Measurements from ENCODE around the gene PTCHD1.

PTCHD1 gene

DNA sequence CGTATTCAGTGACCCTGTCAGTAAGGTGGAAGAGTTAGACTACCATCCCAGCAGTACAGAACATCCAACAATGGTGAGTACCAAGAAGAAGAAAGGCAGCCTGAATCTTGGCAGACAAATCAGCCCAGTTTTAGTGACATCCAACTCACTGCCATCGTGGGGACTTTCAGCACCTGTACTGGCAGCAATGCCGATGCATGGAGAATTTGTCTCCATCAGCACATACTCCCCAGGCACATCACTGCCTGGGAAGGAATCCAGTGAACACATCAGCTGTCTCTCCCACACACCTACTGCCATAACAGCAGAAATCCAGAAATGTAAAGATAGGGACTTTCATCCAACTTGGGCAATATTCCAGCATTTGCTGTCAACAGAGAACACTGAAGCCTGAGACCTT is 29.8 kb downstream of the PTCHD1 start:
- no peak overlapping the region for H3K4me3 ChIP-seq
- no peaks in the 10 kb centered on the region for H3K4me1 ChIP-seq
- TF ChIP-seq, protein P1, sequence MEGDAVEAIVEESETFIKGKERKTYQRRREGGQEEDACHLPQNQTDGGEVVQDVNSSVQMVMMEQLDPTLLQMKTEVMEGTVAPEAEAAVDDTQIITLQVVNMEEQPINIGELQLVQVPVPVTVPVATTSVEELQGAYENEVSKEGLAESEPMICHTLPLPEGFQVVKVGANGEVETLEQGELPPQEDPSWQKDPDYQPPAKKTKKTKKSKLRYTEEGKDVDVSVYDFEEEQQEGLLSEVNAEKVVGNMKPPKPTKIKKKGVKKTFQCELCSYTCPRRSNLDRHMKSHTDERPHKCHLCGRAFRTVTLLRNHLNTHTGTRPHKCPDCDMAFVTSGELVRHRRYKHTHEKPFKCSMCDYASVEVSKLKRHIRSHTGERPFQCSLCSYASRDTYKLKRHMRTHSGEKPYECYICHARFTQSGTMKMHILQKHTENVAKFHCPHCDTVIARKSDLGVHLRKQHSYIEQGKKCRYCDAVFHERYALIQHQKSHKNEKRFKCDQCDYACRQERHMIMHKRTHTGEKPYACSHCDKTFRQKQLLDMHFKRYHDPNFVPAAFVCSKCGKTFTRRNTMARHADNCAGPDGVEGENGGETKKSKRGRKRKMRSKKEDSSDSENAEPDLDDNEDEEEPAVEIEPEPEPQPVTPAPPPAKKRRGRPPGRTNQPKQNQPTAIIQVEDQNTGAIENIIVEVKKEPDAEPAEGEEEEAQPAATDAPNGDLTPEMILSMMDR (IDR thresholded peaks at IDR 0.05): no peak
- intact Hi-C loops (cut with DNase I; ENCODE audit: low total_unique reads): no loop called here
- no peaks in the 10 kb centered on the region for H3K9me3 ChIP-seq
- no peaks in the 10 kb centered on the region for H3K27me3 ChIP-seq
- no peak for DNase-seq
- no peak overlapping the region for H3K27ac ChIP-seq
- peaks cover 0 to 4% (median 0%) of the 10 kb centered on the region in 3 donors for H3K36me3 ChIP-seq

DNA sequence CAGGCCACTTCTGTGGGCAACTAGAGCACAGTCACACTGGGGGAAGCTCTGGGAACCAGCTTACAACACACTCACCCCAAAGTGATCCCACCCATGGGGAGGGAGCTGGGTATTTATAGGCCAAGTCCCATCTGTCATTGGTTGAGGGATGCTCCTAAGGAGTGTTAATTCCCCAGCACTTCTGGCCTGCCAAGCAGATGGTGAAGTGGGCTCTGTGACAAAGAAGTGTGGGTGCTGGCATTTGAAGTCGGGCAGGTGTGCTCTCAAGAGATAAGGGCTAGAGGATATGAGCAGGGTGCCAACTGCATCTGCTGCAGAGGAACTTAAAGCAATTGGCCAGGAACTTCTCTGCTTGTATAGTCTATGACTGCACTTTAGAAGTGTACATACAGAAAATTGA is 30.9 kb downstream of the PTCHD1 start:
- DNase-seq: no peak
- intact Hi-C loops (cut with DNase I; ENCODE audit: low total_unique reads): no loop called here
- Histone ChIP-seq H3K36me3 (peaks cover 0 to 4% (median 0%) of the 10 kb centered on the region in 3 donors), H3K9me3 (no peaks in the 10 kb centered on the region), H3K4me3 (no peak overlapping the region), H3K27me3 (no peaks in the 10 kb centered on the region), H3K27ac (no peak overlapping the region), H3K4me1 (no peaks in the 10 kb centered on the region)
- TF ChIP-seq, protein P1 (IDR thresholded peaks at IDR 0.05): no peak

DNA sequence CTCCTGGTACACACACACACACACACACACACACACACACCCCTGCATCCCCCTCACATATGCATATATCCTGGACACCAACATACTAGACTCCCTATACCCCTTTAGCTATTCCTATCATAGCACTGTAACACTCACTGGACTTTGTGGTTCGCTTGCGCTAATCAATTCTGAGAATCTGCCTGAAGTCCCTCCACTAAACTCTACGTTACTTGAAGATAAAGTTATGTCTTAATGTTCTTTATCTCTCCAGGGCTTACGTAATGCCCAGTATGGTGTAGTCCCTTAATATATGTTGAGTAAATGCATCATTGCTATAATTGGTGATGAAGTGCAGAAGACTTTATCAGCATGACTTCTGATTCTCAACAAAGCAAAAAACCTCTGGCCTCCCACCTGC is 32.3 kb downstream of the PTCHD1 start:
- TF ChIP-seq, protein P1 (IDR thresholded peaks at IDR 0.05): no peak
- Histone ChIP-seq H3K27me3 (no peaks in the 10 kb centered on the region), H3K4me3 (no peak overlapping the region), H3K4me1 (peaks cover 0 to 4% (median 0%) of the 10 kb centered on the region in 4 donors), H3K27ac (no peak overlapping the region), H3K9me3 (no peaks in the 10 kb centered on the region), H3K36me3 (peaks cover 0 to 4% (median 0%) of the 10 kb centered on the region in 3 donors)
- intact Hi-C loops (cut with DNase I; ENCODE audit: low total_unique reads): no loop called here
- no peak for DNase-seq

DNA sequence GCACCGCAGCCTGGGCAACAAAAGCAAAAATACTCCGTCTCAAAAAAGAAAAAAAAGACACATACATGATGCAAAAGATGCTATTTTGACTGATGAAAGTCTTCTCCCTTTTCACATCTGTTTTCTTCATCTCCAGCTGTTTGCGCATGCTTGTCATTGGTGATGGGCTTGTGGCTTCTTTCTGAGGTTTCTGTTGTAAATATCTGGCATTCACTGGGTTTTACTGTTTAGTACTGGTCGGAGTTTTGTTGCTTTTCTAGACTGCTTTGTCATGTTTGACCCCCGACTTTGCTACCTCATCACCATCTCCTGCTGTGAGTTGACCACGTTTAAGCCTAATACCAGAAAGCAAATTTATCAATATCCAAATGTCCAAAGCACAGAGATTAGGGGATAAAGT is 34.4 kb downstream of the PTCHD1 start:
- H3K9me3 ChIP-seq: no peaks in the 10 kb centered on the region
- intact Hi-C loops (cut with DNase I; ENCODE audit: low total_unique reads): no loop called here
- peaks cover 0 to 24% (median 6%) of the 10 kb centered on the region in 4 donors for H3K4me1 ChIP-seq
- DNase-seq: no peak
- no peak overlapping the region for H3K4me3 ChIP-seq
- H3K36me3 ChIP-seq: no peaks in the 10 kb centered on the region
- no peaks in the 10 kb centered on the region for H3K27me3 ChIP-seq
- no peak overlapping the region for H3K27ac ChIP-seq
- TF ChIP-seq, protein P1 (IDR thresholded peaks at IDR 0.05): no peak

DNA sequence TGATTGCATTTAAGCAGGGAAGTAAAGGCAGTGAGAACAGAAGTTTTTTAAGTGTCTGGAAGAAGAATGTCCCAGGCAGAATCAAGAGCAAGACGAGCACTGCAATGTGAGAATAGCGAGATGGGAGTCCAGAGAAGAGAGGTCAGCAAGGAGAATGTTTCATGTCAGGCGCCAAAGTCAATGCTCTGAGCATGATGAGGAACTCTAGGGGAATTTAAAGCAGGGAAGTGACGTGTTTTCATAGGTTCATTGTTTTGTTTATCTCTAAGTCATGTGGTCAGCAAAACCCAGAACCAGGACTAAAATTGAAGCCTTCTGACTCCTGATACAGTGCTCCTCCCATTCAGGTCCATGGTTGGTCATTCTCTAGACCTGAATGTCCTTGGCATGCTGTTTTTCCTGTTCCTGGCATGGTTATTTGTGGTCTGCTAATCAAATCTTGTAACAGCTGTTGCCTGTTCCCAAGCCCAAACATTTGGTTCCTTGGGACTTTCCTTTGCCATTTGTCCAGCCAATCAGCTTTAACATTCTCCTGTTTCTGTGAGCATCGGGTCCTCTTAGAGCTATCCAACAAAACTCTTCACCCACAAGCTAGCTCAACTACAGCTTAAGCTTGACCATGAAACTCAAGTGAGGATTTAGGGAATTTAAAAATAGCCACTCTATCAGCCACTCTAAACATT is 37.7 kb downstream of the PTCHD1 start:
- Histone ChIP-seq H3K27ac (peak overlapping the region; percentile 57 to 59), H3K36me3 (no peaks in the 10 kb centered on the region), H3K27me3 (no peaks in the 10 kb centered on the region), H3K9me3 (no peaks in the 10 kb centered on the region), H3K4me1 (peaks cover 0 to 40% (median 6%) of the 10 kb centered on the region in 4 donors), H3K4me3 (no peak overlapping the region)
- no peak for DNase-seq
- TF ChIP-seq, protein P1 (IDR thresholded peaks at IDR 0.05): no peak
- intact Hi-C loops (cut with DNase I; ENCODE audit: low total_unique reads): loop anchor here (10.0 kb wide), 1 partner anchor 1428 kb away; the partner anchor contains the start of gene SMS

Data from tibial artery (tissue), 4 donors.